ENCODE data around the gene MRTFB. TPM values are rescaled to one million over a fixed set of nuclear protein-coding genes. Genes with fewer than 3 reads are reported as not detected.
"Not testable (repeated sequence)": the region's sequence is repeated elsewhere in the genome, so short reads cannot be mapped to it uniquely, and the experiment has no call there.

MRTFB gene
- total RNA-seq, 4 donors from 2014 or later, result 43.6 to 197 (median 65.5) TPM

- Histone ChIP-seq H3K27ac (no peak overlapping the region), H3K27me3 (no peaks in the 10 kb centered on the region), H3K36me3 (no peaks in the 10 kb centered on the region), H3K9me3 (no peaks in the 10 kb centered on the region), H3K4me1 (peaks cover 3% of the 10 kb centered on the region), H3K4me3 (no peak overlapping the region)
- 91% methylated on average over 4 of the region's 4 CpGs for WGBS
- no peak for TF ChIP-seq POLR2AphosphoS5 (IDR thresholded peaks at IDR 0.05)
- TF ChIP-seq EP300 (IDR thresholded peaks at IDR 0.05), result no peak
- no peak for TF ChIP-seq POLR2A (IDR thresholded peaks at IDR 0.05)
- no peak for TF ChIP-seq CTCF (IDR thresholded peaks at IDR 0.05)
- no peak for DNase-seq (ENCODE audit: low spot score in 2 of 2)
These were observed 109.4 kb downstream of the MRTFB start for GRCh38 chr16:14180481-14180944.

GRCh38 chr16:14181371-14182050 is 110.4 kb downstream of the MRTFB start:
- no peaks in the 10 kb centered on the region for H3K9me3 ChIP-seq
- 75% methylated on average over 2 of the region's 2 CpGs for WGBS
- H3K36me3 ChIP-seq, result no peaks in the 10 kb centered on the region
- no peak for DNase-seq (ENCODE audit: low spot score in 2 of 2)
- H3K27me3 ChIP-seq, result no peaks in the 10 kb centered on the region
- H3K4me3 ChIP-seq, result no peak overlapping the region
- no peak for TF ChIP-seq POLR2AphosphoS5 (IDR thresholded peaks at IDR 0.05)
- TF ChIP-seq EP300 (IDR thresholded peaks at IDR 0.05), result no peak
- no peak for TF ChIP-seq CTCF (IDR thresholded peaks at IDR 0.05)
- no peak for TF ChIP-seq POLR2A (IDR thresholded peaks at IDR 0.05)
- H3K27ac ChIP-seq, result no peak overlapping the region
- H3K4me1 ChIP-seq, result peaks cover 13% of the 10 kb centered on the region

GRCh38 chr16:14182999-14183398 is 111.9 kb downstream of the MRTFB start:
- H3K36me3 ChIP-seq, result no peaks in the 10 kb centered on the region
- TF ChIP-seq POLR2AphosphoS5 (IDR thresholded peaks at IDR 0.05) (no peak), CTCF (IDR thresholded peaks at IDR 0.05) (no peak), POLR2A (IDR thresholded peaks at IDR 0.05) (no peak), EP300 (IDR thresholded peaks at IDR 0.05) (no peak)
- H3K27me3 ChIP-seq, result no peaks in the 10 kb centered on the region
- DNase-seq (ENCODE audit: low spot score in 2 of 2), result no peak
- WGBS, result 97% methylated on average over 1 of the region's 1 CpG
- peaks cover 17% of the 10 kb centered on the region for H3K4me1 ChIP-seq
- H3K4me3 ChIP-seq, result no peak overlapping the region
- no peak overlapping the region for H3K27ac ChIP-seq
- H3K9me3 ChIP-seq, result no peaks in the 10 kb centered on the region

GRCh38 chr16:14183962-14184361 is 112.8 kb downstream of the MRTFB start:
- H3K9me3 ChIP-seq, H3K36me3 ChIP-seq: not testable (repeated sequence)
- WGBS, result 91% methylated on average over 6 of the region's 6 CpGs

GRCh38 chr16:14186007-14186794 is 115.1 kb downstream of the MRTFB start:
- H3K27me3 ChIP-seq, result no peaks in the 10 kb centered on the region
- H3K4me1 ChIP-seq, result peaks cover 17% of the 10 kb centered on the region
- H3K9me3 ChIP-seq, result no peaks in the 10 kb centered on the region
- DNase-seq (ENCODE audit: low spot score in 2 of 2), result no peak
- peak overlapping the region; percentile 41 for H3K4me3 ChIP-seq
- 38% methylated on average over 10 of the region's 10 CpGs for WGBS
- no peaks in the 10 kb centered on the region for H3K36me3 ChIP-seq
- peak overlapping the region; percentile 80 for H3K27ac ChIP-seq
- TF ChIP-seq POLR2A (IDR thresholded peaks at IDR 0.05) (no peak), CTCF (IDR thresholded peaks at IDR 0.05) (peak in 1 of 2 donors; percentile 50), POLR2AphosphoS5 (IDR thresholded peaks at IDR 0.05) (peak in 1 of 3 donors; percentile 46)

More at GRCh38 chr16:14183962-14184361, 112.8 kb downstream of the MRTFB start:
- H3K27me3 ChIP-seq; H3K4me3 ChIP-seq; DNase-seq (ENCODE audit: low spot score in 2 of 2); H3K27ac ChIP-seq: not testable (repeated sequence)
- peaks cover 17% of the 10 kb centered on the region for H3K4me1 ChIP-seq

All from suprapubic skin (tissue), 4 donors.